Fibroblast of villous mesenchyme (primary cell): ENCODE data around the gene FSD2. TPM values are rescaled to one million over a fixed set of nuclear protein-coding genes. Genes with fewer than 3 reads are reported as not detected.

Experiments
- DNase-seq: peaks from one replicate; pipeline ENCODE4 v3.0.0-alpha.2; 2010; ENCODE audit warnings: low read depth
- H3K4me3 ChIP-seq: 2 replicates; pipeline ENCODE4 v1.5.1; 2011; ENCODE audit warnings: low read depth, mild to moderate bottlenecking, low read length
- total RNA-seq: library from RNA; depleted of rRNA; stranded (reverse); fragments of >200 nt; gene quantifications from 2 replicates; pipeline ENCODE4 v1.2.3, GENCODE V29; 2012
- TF ChIP-seq, protein P1 (sequence below): IDR thresholded peaks from 2 replicates; pipeline ENCODE4 v1.5.1; 2012; ENCODE audit warnings: low read depth, mild to moderate bottlenecking, low read length; ENCODE audit not compliant: insufficient read depth

Gene FSD2
- total RNA-seq, 1 donor = not detected

GRCh38 chr15:82798104-82798503, 7.8 kb downstream of the FSD2 start:
- DNase-seq = no peak
- TF ChIP-seq, protein P1, sequence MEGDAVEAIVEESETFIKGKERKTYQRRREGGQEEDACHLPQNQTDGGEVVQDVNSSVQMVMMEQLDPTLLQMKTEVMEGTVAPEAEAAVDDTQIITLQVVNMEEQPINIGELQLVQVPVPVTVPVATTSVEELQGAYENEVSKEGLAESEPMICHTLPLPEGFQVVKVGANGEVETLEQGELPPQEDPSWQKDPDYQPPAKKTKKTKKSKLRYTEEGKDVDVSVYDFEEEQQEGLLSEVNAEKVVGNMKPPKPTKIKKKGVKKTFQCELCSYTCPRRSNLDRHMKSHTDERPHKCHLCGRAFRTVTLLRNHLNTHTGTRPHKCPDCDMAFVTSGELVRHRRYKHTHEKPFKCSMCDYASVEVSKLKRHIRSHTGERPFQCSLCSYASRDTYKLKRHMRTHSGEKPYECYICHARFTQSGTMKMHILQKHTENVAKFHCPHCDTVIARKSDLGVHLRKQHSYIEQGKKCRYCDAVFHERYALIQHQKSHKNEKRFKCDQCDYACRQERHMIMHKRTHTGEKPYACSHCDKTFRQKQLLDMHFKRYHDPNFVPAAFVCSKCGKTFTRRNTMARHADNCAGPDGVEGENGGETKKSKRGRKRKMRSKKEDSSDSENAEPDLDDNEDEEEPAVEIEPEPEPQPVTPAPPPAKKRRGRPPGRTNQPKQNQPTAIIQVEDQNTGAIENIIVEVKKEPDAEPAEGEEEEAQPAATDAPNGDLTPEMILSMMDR = no peak
- H3K4me3 ChIP-seq = no peak overlapping the region

DNA sequence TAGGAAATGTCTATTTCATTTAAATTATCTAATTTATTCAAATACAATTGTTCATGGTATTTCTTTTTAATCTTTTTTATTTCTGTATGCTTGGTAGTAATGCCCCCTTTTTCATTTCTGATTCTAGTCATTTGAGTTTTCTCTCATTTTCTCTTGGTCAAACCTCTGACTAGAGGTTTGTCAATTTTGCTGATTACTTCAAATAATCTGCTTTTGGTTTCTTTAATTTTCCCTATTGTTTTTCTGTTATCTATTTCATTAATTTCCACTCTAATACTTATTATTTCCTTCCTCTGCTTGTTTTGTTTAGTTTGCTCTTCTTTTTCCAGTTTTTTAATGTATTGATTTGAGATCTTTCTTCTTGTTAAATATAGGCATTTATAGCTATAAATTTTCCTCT, 12.1 kb downstream of the FSD2 start:
- no peak for DNase-seq
- TF ChIP-seq, protein P1 = no peak
- no peak overlapping the region for H3K4me3 ChIP-seq

DNA sequence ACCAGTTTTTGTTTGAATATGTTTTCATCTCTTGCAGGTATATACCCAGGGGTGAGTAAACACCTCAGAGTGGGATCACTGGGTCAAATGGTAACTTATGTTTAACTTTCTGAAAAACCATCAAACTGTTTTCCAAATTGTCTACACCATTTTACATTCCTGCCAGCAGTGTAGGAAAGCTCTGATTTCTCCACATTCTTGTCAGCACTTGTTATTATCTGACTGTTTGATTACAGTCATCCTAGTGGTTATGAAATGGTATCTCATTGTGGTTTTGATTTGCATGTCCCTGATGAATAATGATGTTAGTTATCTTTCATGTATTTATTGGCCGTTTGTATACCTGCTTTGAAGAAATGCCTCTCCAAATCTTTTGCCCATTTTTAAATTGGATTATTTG, 13.8 kb downstream of the FSD2 start:
- no peak for DNase-seq
- TF ChIP-seq, protein P1 = no peak
- no peak overlapping the region for H3K4me3 ChIP-seq

- TF ChIP-seq, protein P1 = no peak
- no peak overlapping the region for H3K4me3 ChIP-seq
- DNase-seq = no peak
These were observed 15.5 kb downstream of the FSD2 start for GRCh38 chr15:82790321-82790720.

- no peak overlapping the region for H3K4me3 ChIP-seq
- TF ChIP-seq, protein P1 = no peak
- no peak for DNase-seq
These were observed 16.4 kb downstream of the FSD2 start for GRCh38 chr15:82789491-82789890.

DNA sequence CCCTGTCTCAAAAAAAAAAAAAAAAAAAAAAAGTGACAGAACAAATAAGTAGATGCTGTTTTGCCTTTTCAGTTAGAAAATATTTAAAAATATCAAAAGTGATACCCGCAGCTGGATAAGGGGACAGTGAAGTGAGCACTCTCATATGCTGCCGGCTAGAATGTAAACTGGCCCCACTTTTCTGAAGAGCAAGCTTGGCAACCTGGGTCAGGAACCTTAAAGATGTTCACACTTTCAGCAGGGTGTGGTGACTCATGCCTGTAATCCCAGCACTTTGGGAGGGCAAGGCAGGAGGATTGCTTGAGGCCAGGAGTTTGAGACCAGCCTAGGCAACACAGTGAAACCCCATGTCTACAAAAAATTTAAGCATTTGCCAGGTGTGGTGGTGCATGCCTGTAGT, 17.4 kb downstream of the FSD2 start:
- TF ChIP-seq, protein P1 = no peak
- no peak for DNase-seq
- H3K4me3 ChIP-seq = no peak overlapping the region

DNA sequence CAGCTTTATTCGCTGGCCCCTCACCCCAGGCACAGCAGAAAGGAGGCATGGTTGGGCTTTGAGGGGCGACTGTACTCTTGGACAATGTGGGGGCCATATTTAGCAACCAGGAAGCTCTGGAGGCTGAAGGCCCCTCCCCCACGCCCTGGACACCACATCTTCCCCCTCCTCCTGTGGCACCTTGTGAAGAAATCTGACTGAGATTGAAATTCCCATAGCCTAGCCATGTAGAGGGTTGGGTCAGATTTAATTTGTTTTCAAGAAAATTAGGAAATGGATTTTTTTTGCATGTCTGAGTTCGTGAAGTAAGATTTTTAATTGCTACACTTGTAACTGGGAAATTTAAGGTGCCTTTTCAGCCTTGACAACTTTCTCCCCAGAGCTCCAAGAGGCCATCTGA, 24.5 kb downstream of the FSD2 start:
- H3K4me3 ChIP-seq = no peak overlapping the region
- DNase-seq = no peak
- TF ChIP-seq, protein P1 = no peak
